Tibial nerve (tissue), 4 donors: ENCODE measurements around the gene OXCT1. TPM values are rescaled to one million over a fixed set of nuclear protein-coding genes. Genes with fewer than 3 reads are reported as not detected.

Source experiments
- DNase-seq, 2 donors: peaks; one replicate each; pipeline ENCODE4 v3.0.0-alpha.2; 2019; ENCODE audit warnings: low spot score in 2 of 2
- H3K27ac ChIP-seq, 4 donors: fragments of 200-600 bp; sonication (generic) in 3 of 4; one replicate each; pipeline ENCODE4 v1.5.1; 2017 to 2019; ENCODE audit warnings: mild to moderate bottlenecking in 1 of 4
- H3K27me3 ChIP-seq, 2 donors: fragments of 200-600 bp; sonication (generic) in 1 of 2; one replicate each; pipeline versions ENCODE4 v1.5.1 to v1.6.0; 2017 to 2019
- H3K36me3 ChIP-seq, 3 donors: fragments of 200-600 bp; sonication (generic); one replicate each; pipeline ENCODE4 v1.5.1; 2018 to 2019
- H3K4me1 ChIP-seq, 4 donors: fragments of 200-600 bp; sonication (generic) in 3 of 4; one replicate each; pipeline ENCODE4 v1.5.1; 2017 to 2019
- H3K4me3 ChIP-seq, 4 donors: fragments of 200-600 bp; sonication (generic) in 3 of 4; one replicate each; pipeline ENCODE4 v1.5.1; 2017 to 2019; ENCODE audit warnings: mild to moderate bottlenecking in 1 of 4, moderate library complexity in 1 of 4
- H3K9me3 ChIP-seq, 4 donors: fragments of 200-600 bp; sonication (generic) in 3 of 4; one replicate each; pipeline ENCODE4 v1.5.1; 2017 to 2019
- CTCF ChIP-seq, 5 experiments: fragments of 200-600 bp in 3 of 5; fragments of 450-650 bp in 2 of 5; sonication (generic) in 3 of 5; IDR thresholded peaks; one replicate each; pipeline ENCODE4 v1.5.1; 2016 to 2019; ENCODE audit warnings: antibody characterized with exemption in 5 of 5, mild to moderate bottlenecking in 3 of 5, moderate library complexity in 2 of 5
- EP300 ChIP-seq, 2 donors: sonication (generic); formaldehyde crosslinking; IDR thresholded peaks; one replicate each; pipeline ENCODE4 v1.6.1; 2017; ENCODE audit warnings: antibody characterized with exemption in 2 of 2, mild to moderate bottlenecking in 1 of 2
- POLR2A ChIP-seq, 2 donors: fragments of 450-650 bp; IDR thresholded peaks; one replicate each; pipeline ENCODE4 v1.6.1; 2017; ENCODE audit warnings: antibody characterized with exemption in 2 of 2, mild to moderate bottlenecking in 2 of 2, moderate library complexity in 2 of 2
- WGBS, 2 donors: methylation state at CpG; one replicate each; pipeline ENCODE4 v1.1.5; 2018; 5-methylcytosine and 5-hydroxymethylcytosine counted together
- total RNA-seq, 4 donors: library from RNA; depleted of rRNA; stranded (reverse); fragments of >200 nt; gene quantifications; one replicate each; pipeline ENCODE4 v1.1.0, GENCODE V29; 2016

OXCT1 gene
- total RNA-seq, 4 donors from 2014 or later = 20.4 to 41.2 (median 26.0) TPM

- Histone ChIP-seq H3K9me3 (no peaks in the 10 kb centered on the region), H3K27me3 (no peaks in the 10 kb centered on the region), H3K27ac (no peak overlapping the region), H3K36me3 (no peaks in the 10 kb centered on the region), H3K4me1 (no peaks in the 10 kb centered on the region), H3K4me3 (no peak overlapping the region)
- 66 to 77% methylated on average over 3 of the region's 3 CpGs for WGBS, 2 donors
- TF ChIP-seq CTCF (IDR thresholded peaks at IDR 0.05) (no peak), EP300 (IDR thresholded peaks at IDR 0.05) (no peak), POLR2A (IDR thresholded peaks at IDR 0.05) (no peak)
- DNase-seq = no peak
These were observed 174.2 kb downstream of the OXCT1 start for GRCh38 chr5:41695920-41696582.

- Histone ChIP-seq H3K27ac (no peak overlapping the region), H3K27me3 (no peaks in the 10 kb centered on the region), H3K4me1 (no peaks in the 10 kb centered on the region), H3K36me3 (no peaks in the 10 kb centered on the region), H3K4me3 (no peak overlapping the region), H3K9me3 (no peaks in the 10 kb centered on the region)
- no peak for TF ChIP-seq EP300 (IDR thresholded peaks at IDR 0.05)
- 84 to 87% methylated on average over 2 of the region's 2 CpGs for WGBS, 2 donors
- no peak for DNase-seq
These were observed 183.5 kb downstream of the OXCT1 start for GRCh38 chr5:41686767-41687166.

GRCh38 chr5:41686191-41686590 lies 184.0 kb downstream of the OXCT1 start:
- no peaks in the 10 kb centered on the region for H3K27me3 ChIP-seq
- H3K27ac ChIP-seq = no peak overlapping the region
- no peaks in the 10 kb centered on the region for H3K4me1 ChIP-seq
- no peaks in the 10 kb centered on the region for H3K36me3 ChIP-seq
- no peak for DNase-seq
- no peak for TF ChIP-seq POLR2A (IDR thresholded peaks at IDR 0.05)
- no peak for TF ChIP-seq EP300 (IDR thresholded peaks at IDR 0.05)
- no peak for TF ChIP-seq CTCF (IDR thresholded peaks at IDR 0.05)
- H3K4me3 ChIP-seq = no peak overlapping the region
- H3K9me3 ChIP-seq = no peaks in the 10 kb centered on the region

GRCh38 chr5:41683181-41683580 lies 187.0 kb downstream of the OXCT1 start:
- TF ChIP-seq EP300 (IDR thresholded peaks at IDR 0.05) = no peak
- no peak for TF ChIP-seq CTCF (IDR thresholded peaks at IDR 0.05)
- no peak for TF ChIP-seq POLR2A (IDR thresholded peaks at IDR 0.05)
- 74 to 75% methylated on average over 3 of the region's 3 CpGs for WGBS, 2 donors
- Histone ChIP-seq H3K9me3 (peaks cover 0 to 5% (median 2%) of the 10 kb centered on the region in 4 donors), H3K36me3 (no peaks in the 10 kb centered on the region), H3K27me3 (no peaks in the 10 kb centered on the region), H3K27ac (no peak overlapping the region), H3K4me1 (no peaks in the 10 kb centered on the region), H3K4me3 (no peak overlapping the region)
- DNase-seq = no peak

GRCh38 chr5:41682641-41683040 lies 187.6 kb downstream of the OXCT1 start:
- no peaks in the 10 kb centered on the region for H3K4me1 ChIP-seq
- WGBS, 2 donors = 36 to 43% methylated on average over 1 of the region's 1 CpG
- no peaks in the 10 kb centered on the region for H3K36me3 ChIP-seq
- no peak for DNase-seq
- no peak for TF ChIP-seq CTCF (IDR thresholded peaks at IDR 0.05)
- H3K27me3 ChIP-seq = no peaks in the 10 kb centered on the region
- H3K4me3 ChIP-seq = no peak overlapping the region
- no peak overlapping the region for H3K27ac ChIP-seq
- peaks cover 0 to 5% (median 2%) of the 10 kb centered on the region in 4 donors for H3K9me3 ChIP-seq

- Histone ChIP-seq H3K27ac (no peak overlapping the region), H3K4me3 (no peak overlapping the region), H3K4me1 (no peaks in the 10 kb centered on the region), H3K27me3 (no peaks in the 10 kb centered on the region), H3K36me3 (no peaks in the 10 kb centered on the region), H3K9me3 (peaks cover 0 to 5% (median 2%) of the 10 kb centered on the region in 4 donors)
- WGBS, 2 donors = 11 to 21% methylated on average over 1 of the region's 1 CpG
- no peak for TF ChIP-seq EP300 (IDR thresholded peaks at IDR 0.05)
- no peak for TF ChIP-seq POLR2A (IDR thresholded peaks at IDR 0.05)
- TF ChIP-seq CTCF (IDR thresholded peaks at IDR 0.05) = no peak
- DNase-seq = no peak
These were observed 188.4 kb downstream of the OXCT1 start for GRCh38 chr5:41681840-41682239.
